GM20431 (cell line): ENCODE data around the gene CUX1.

Source experiments
- in situ Hi-C: fragments of 300-500 bp; cut with MseI, MboI; formaldehyde crosslinking; loops from one replicate; pipeline ENCODE4 v1.15.0; 2020; ENCODE audit warnings: low sequenced_read_pairs; ENCODE audit not compliant: unreplicated experiment

CUX1 gene

GRCh38 chr7:102234801-102235550 lies 417.6 kb downstream of the CUX1 start:
- in situ Hi-C loops = no loop called here

GRCh38 chr7:102236102-102236501 lies 418.7 kb downstream of the CUX1 start:
- in situ Hi-C loops = no loop called here

- in situ Hi-C loops = no loop called here
Observed at GRCh38 chr7:102236592-102237287, 419.3 kb downstream of the CUX1 start.

- in situ Hi-C loops = no loop called here
Observed at GRCh38 chr7:102239206-102239820, 421.9 kb downstream of the CUX1 start.

GRCh38 chr7:102241431-102241830 lies 424.0 kb downstream of the CUX1 start:
- in situ Hi-C loops = no loop called here

GRCh38 chr7:102244601-102245000 lies 427.2 kb downstream of the CUX1 start:
- in situ Hi-C loops = no loop called here

- in situ Hi-C loops = no loop called here
Observed at GRCh38 chr7:102248081-102248455, 430.6 kb downstream of the CUX1 start.

- in situ Hi-C loops = no loop called here
Observed at GRCh38 chr7:102248456-102249395, 431.3 kb downstream of the CUX1 start.

- in situ Hi-C loops = loop anchor here (25.0 kb wide), 1 partner anchor 564 kb away; no protein-coding TSS in a partner anchor
Observed at GRCh38 chr7:102251531-102252365, 434.3 kb downstream of the CUX1 start.

- in situ Hi-C loops = loop anchor here (25.0 kb wide), 1 partner anchor 565 kb away; no protein-coding TSS in a partner anchor
Observed at GRCh38 chr7:102252366-102252982, 435.0 kb downstream of the CUX1 start.

GRCh38 chr7:102253066-102253972 lies 435.9 kb downstream of the CUX1 start:
- in situ Hi-C loops = loop anchor here (25.0 kb wide), 1 partner anchor 566 kb away; no protein-coding TSS in a partner anchor

GRCh38 chr7:102253973-102254370 lies 436.5 kb downstream of the CUX1 start:
- in situ Hi-C loops = loop anchor here (25.0 kb wide), 1 partner anchor 567 kb away; no protein-coding TSS in a partner anchor

GRCh38 chr7:102254521-102254920 lies 437.1 kb downstream of the CUX1 start:
- in situ Hi-C loops = loop anchor here (25.0 kb wide), 1 partner anchor 567 kb away; no protein-coding TSS in a partner anchor

GRCh38 chr7:102255501-102255900 lies 438.1 kb downstream of the CUX1 start:
- in situ Hi-C loops = loop anchor here (25.0 kb wide), 1 partner anchor 568 kb away; no protein-coding TSS in a partner anchor

- in situ Hi-C loops = loop anchor here (25.0 kb wide), 1 partner anchor 569 kb away; no protein-coding TSS in a partner anchor
Observed at GRCh38 chr7:102255916-102256315, 438.5 kb downstream of the CUX1 start.

GRCh38 chr7:102258073-102258748 lies 440.8 kb downstream of the CUX1 start:
- in situ Hi-C loops = loop anchor here (25.0 kb wide), 1 partner anchor 571 kb away; no protein-coding TSS in a partner anchor

GRCh38 chr7:102258749-102259107 lies 441.3 kb downstream of the CUX1 start:
- in situ Hi-C loops = loop anchor here (25.0 kb wide), 1 partner anchor 571 kb away; no protein-coding TSS in a partner anchor
